Neuronal stem cell (in vitro differentiated cells): ENCODE results near the gene MYH6.

ENCODE experiments used
- DNase-seq: peaks from one replicate; pipeline ENCODE4 v3.0.0-alpha.2; 2013; ENCODE audit warnings: low spot score
- H2AFZ ChIP-seq: one replicate; pipeline ENCODE4 v1.6.1; 2013; ENCODE audit warnings: mild to moderate bottlenecking, low read length, inconsistent platforms
- H2AK5ac ChIP-seq: 2 replicates; pipeline ENCODE4 v1.6.1; 2013; ENCODE audit warnings: low read depth, mild to moderate bottlenecking, inconsistent platforms, low read length, moderate library complexity, mixed read lengths
- H2BK120ac ChIP-seq: 2 replicates; pipeline ENCODE4 v1.6.1; 2013; ENCODE audit warnings: low read depth, mild to moderate bottlenecking, inconsistent platforms, low read length, moderate library complexity, mixed read lengths
- H2BK12ac ChIP-seq: one replicate; pipeline ENCODE4 v1.6.1; 2013; ENCODE audit warnings: low read length, inconsistent platforms
- H2BK15ac ChIP-seq: 2 replicates; pipeline ENCODE4 v1.6.1; 2013; ENCODE audit warnings: mild to moderate bottlenecking, low read length, inconsistent platforms, mixed read lengths
- H2BK5ac ChIP-seq: one replicate; pipeline ENCODE4 v1.6.1; 2013; ENCODE audit warnings: inconsistent platforms, mild to moderate bottlenecking, low read length, moderate library complexity
- H3K14ac ChIP-seq: one replicate; pipeline ENCODE4 v1.6.1; 2013; ENCODE audit warnings: low read length, inconsistent platforms
- H3K18ac ChIP-seq: 2 replicates; pipeline ENCODE4 v1.6.1; 2013; ENCODE audit warnings: low read length, inconsistent platforms
- H3K23ac ChIP-seq: 2 replicates; pipeline ENCODE4 v1.6.1; 2013; ENCODE audit warnings: low read depth, mild to moderate bottlenecking, mixed read lengths, low read length, inconsistent platforms; ENCODE audit not compliant: poor library complexity
- H3K27ac ChIP-seq: replicated peaks from 3 replicates; pipeline ENCODE4 v1.5.1; 2013; ENCODE audit warnings: low read length, inconsistent platforms
- H3K27me3 ChIP-seq, 3 experiments: 2 replicates each; pipeline ENCODE4 v1.6.1; 2013; ENCODE audit warnings: low read length in 3 of 3, mild to moderate bottlenecking in 2 of 3, inconsistent platforms in 1 of 3, low read depth in 1 of 3, mixed read lengths in 1 of 3, moderate library complexity in 1 of 3; ENCODE audit not compliant: control insufficient read depth in 3 of 3, insufficient read depth in 3 of 3
- H3K36me3 ChIP-seq, 2 donors: replicated peaks in 1 of 2; 2 replicates each; pipeline ENCODE4 v1.6.1; 2013; ENCODE audit warnings: low read length in 2 of 2; ENCODE audit not compliant: control insufficient read depth in 2 of 2, insufficient read depth in 2 of 2
- H3K4ac ChIP-seq: 2 replicates; pipeline ENCODE4 v1.6.1; 2013; ENCODE audit warnings: inconsistent platforms, mild to moderate bottlenecking, low read length, moderate library complexity
- H3K4me1 ChIP-seq, 2 donors: 1 replicate in 1 of 2; 2 replicates in 1 of 2; pipeline ENCODE4 v1.6.1; 2013; ENCODE audit warnings: low read length in 2 of 2, low read depth in 1 of 2; ENCODE audit not compliant: control insufficient read depth in 2 of 2, insufficient read depth in 1 of 2
- H3K4me2 ChIP-seq: one replicate; pipeline ENCODE4 v1.6.1; 2013; ENCODE audit warnings: mild to moderate bottlenecking, low read length, inconsistent platforms; ENCODE audit not compliant: insufficient read depth, poor library complexity, severe bottlenecking
- H3K4me3 ChIP-seq, 2 donors: 2 replicates each; pipeline ENCODE4 v1.5.1; 2013; ENCODE audit warnings: low read length in 2 of 2, mild to moderate bottlenecking in 2 of 2, inconsistent platforms in 1 of 2, moderate library complexity in 1 of 2
- H3K79me1 ChIP-seq: one replicate; pipeline ENCODE4 v1.6.1; 2013; ENCODE audit warnings: low read depth, mild to moderate bottlenecking, inconsistent platforms, low read length, moderate library complexity
- H3K9ac ChIP-seq: one replicate; pipeline ENCODE4 v1.6.1; 2013; ENCODE audit warnings: mild to moderate bottlenecking, low read depth, low read length, inconsistent platforms; ENCODE audit not compliant: poor library complexity
- H3K9me3 ChIP-seq, 2 donors: replicated peaks in 1 of 2; 2 replicates each; pipeline versions ENCODE3 to v1.6.1; 2013; ENCODE audit warnings: low read length in 2 of 2, mild to moderate bottlenecking in 2 of 2, inconsistent platforms in 1 of 2, low read depth in 1 of 2, mixed read lengths in 1 of 2, moderate library complexity in 1 of 2; ENCODE audit not compliant: control insufficient read depth in 2 of 2, insufficient read depth in 1 of 2
- H4K8ac ChIP-seq: one replicate; pipeline ENCODE4 v1.6.1; 2013; ENCODE audit warnings: low read depth, mild to moderate bottlenecking, inconsistent platforms, low read length, moderate library complexity
- H4K91ac ChIP-seq: one replicate; pipeline ENCODE4 v1.6.1; 2013; ENCODE audit warnings: low read length, low read depth, mild to moderate bottlenecking, inconsistent platforms; ENCODE audit not compliant: poor library complexity
- WGBS, 2 donors: extraction: QIAGEN DNeasy Blood & Tissue Kit; methylation state at CpG; one replicate each; pipeline ENCODE4 v1.1.7; 2013; ENCODE audit warnings: missing lambda C conversion rate in 2 of 2, mixed read lengths in 1 of 2; ENCODE audit not compliant: insufficient read length in 2 of 2, insufficient replicate concordance in 1 of 2; ENCODE audit errors: extremely low coverage in 2 of 2; 5-methylcytosine and 5-hydroxymethylcytosine counted together

MYH6 gene

DNA sequence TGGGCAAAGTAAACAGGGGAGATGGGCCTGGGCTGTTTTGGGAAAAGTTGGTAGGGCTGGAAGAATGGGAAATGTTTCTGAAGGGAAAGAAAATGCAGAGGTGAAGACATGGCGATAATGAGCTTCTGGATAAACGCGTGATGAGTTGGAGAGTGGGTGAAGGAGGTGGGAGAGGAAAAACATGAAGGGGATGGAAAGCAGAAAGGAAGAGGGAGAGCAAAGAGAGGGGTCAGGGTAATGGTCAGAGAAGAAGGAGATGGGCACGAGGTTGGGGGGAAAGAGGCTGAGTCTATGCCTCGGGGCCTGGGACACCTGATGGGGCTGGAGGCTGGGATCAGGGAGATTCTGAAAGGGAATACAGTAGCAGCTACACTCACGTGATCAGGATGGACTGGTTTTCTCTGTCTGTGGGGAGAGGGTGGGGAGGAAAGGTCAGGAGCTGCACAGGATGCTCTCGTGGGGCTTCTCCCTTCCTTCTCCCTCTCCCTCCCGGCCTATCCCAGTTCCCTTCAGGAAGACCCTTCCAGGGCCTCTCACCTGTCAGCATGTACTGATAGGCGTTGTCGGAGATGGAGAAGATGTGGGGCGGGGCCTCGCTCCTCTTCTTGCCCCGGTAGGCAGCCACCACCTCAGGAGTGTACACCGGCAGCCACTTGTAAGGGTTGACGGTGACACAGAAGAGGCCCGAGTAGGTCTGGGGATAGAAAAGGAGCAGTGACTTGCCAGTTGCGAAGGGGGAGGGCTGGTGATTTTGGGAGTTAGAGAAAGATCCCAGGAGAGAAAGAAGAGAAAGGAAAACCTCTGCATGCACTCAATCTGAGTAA lies 24.2 kb upstream of the MYH6 start:
- no peak overlapping the region for H3K27ac ChIP-seq
- no peak overlapping the region for H3K4ac ChIP-seq
- H2BK12ac ChIP-seq: no peak overlapping the region
- H3K9ac ChIP-seq: no peak overlapping the region
- H3K4me3 ChIP-seq: no peak overlapping the region
- peak overlapping the region; percentile 88 for H2AK5ac ChIP-seq
- no peak overlapping the region for H3K4me2 ChIP-seq
- H3K27me3 ChIP-seq: no peaks in the 10 kb centered on the region
- no peak overlapping the region for H2BK5ac ChIP-seq
- no peak overlapping the region for H4K8ac ChIP-seq
- no peak overlapping the region for H3K23ac ChIP-seq
- DNase-seq: no peak
- no peaks in the 10 kb centered on the region for H3K36me3 ChIP-seq
- H3K4me1 ChIP-seq: peaks cover 34 to 37% of the 10 kb centered on the region in 2 donors
- peak overlapping the region; percentile 49 for H2BK15ac ChIP-seq
- peaks cover 0 to 2% of the 10 kb centered on the region in 2 donors for H3K9me3 ChIP-seq
- peak overlapping the region; percentile 60 for H3K18ac ChIP-seq
- 100% methylated on average over 2 to 3 of the region's 17 CpGs for WGBS, 2 donors
- H3K79me1 ChIP-seq: peaks cover 4% of the 10 kb centered on the region
- no peak overlapping the region for H2BK120ac ChIP-seq
- H4K91ac ChIP-seq: no peak overlapping the region
- no peak overlapping the region for H3K14ac ChIP-seq
- H2AFZ ChIP-seq: no peak overlapping the region

GRCh38 chr14:23431486-23431885 lies 23.4 kb upstream of the MYH6 start:
- Histone ChIP-seq H3K36me3 (no peaks in the 10 kb centered on the region), H4K91ac (no peak overlapping the region), H3K4me2 (no peak overlapping the region), H2BK120ac (peak overlapping the region; percentile 0), H3K4me3 (no peak overlapping the region), H3K27ac (no peak overlapping the region), H3K79me1 (peaks cover 4% of the 10 kb centered on the region), H3K9me3 (peaks cover 0 to 2% of the 10 kb centered on the region in 2 donors), H3K18ac (peak overlapping the region; percentile 66), H2BK15ac (peak overlapping the region; percentile 49), H3K9ac (no peak overlapping the region), H2AK5ac (peak overlapping the region; percentile 88), H4K8ac (no peak overlapping the region), H3K27me3 (no peaks in the 10 kb centered on the region), H3K4ac (peak overlapping the region; percentile 41), H3K4me1 (peaks cover 26 to 29% of the 10 kb centered on the region in 2 donors), H3K14ac (no peak overlapping the region), H3K23ac (no peak overlapping the region), H2BK5ac (no peak overlapping the region), H2BK12ac (no peak overlapping the region), H2AFZ (no peak overlapping the region)
- no CpG with 5 or more reads among the region's 10 CpGs for WGBS, 2 donors
- DNase-seq: no peak

DNA sequence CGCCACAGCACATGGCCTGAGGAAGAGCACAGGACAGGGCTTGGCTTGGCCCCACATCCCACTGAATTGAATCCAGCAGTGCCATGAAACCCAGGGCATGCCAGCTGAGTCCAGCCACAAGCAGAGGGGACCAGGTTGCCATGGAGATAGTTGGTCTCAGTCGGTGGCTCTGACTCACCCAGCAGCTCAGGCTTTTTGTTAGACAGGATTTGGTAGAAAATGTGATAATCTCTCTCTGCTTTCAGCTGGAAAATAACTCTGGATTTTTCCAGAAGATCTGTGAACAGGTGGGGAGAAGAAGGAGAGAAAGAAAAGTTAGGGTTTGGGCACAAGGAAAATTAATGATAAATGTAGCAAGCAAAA lies 22.6 kb upstream of the MYH6 start:
- Histone ChIP-seq H2BK120ac (no peak overlapping the region), H3K4me2 (peak overlapping the region; percentile 23), H3K4ac (peak overlapping the region; percentile 71), H3K14ac (no peak overlapping the region), H3K9ac (no peak overlapping the region), H3K36me3 (no peaks in the 10 kb centered on the region), H3K18ac (peak overlapping the region; percentile 79), H3K27me3 (no peaks in the 10 kb centered on the region), H3K4me1 (peaks cover 18 to 21% of the 10 kb centered on the region in 2 donors), H4K91ac (no peak overlapping the region), H3K9me3 (peaks cover 0 to 2% of the 10 kb centered on the region in 2 donors), H2BK5ac (peak overlapping the region; percentile 69), H2BK12ac (peak overlapping the region; percentile 91), H3K79me1 (peaks cover 4% of the 10 kb centered on the region), H3K23ac (no peak overlapping the region), H3K4me3 (no peak overlapping the region), H2AK5ac (peak overlapping the region; percentile 86), H2BK15ac (peak overlapping the region; percentile 23), H4K8ac (no peak overlapping the region), H2AFZ (peak overlapping the region; percentile 68), H3K27ac (peak overlapping the region; percentile 8)
- no CpG with 5 or more reads among the region's 2 CpGs for WGBS, 2 donors
- DNase-seq: peak; percentile 45

GRCh38 chr14:23430016-23430722 lies 22.1 kb upstream of the MYH6 start:
- DNase-seq: no peak
- Histone ChIP-seq H2AFZ (peak overlapping the region; percentile 68), H3K27ac (peak overlapping the region; percentile 8), H3K18ac (peak overlapping the region; percentile 88), H3K9ac (no peak overlapping the region), H3K4me3 (no peak overlapping the region), H3K4ac (peak overlapping the region; percentile 71), H3K14ac (peak overlapping the region; percentile 76), H3K4me2 (no peak overlapping the region), H3K27me3 (no peaks in the 10 kb centered on the region), H2BK120ac (peak overlapping the region; percentile 2), H2BK15ac (peak overlapping the region; percentile 23), H2BK5ac (peak overlapping the region; percentile 69), H3K36me3 (no peaks in the 10 kb centered on the region), H4K8ac (peak overlapping the region; percentile 49), H3K4me1 (peaks cover 13 to 16% of the 10 kb centered on the region in 2 donors), H4K91ac (peak overlapping the region; percentile 93), H3K9me3 (peaks cover 0 to 2% of the 10 kb centered on the region in 2 donors), H2BK12ac (peak overlapping the region; percentile 91), H3K79me1 (peaks cover 2% of the 10 kb centered on the region), H2AK5ac (peak overlapping the region; percentile 86), H3K23ac (no peak overlapping the region)
- no CpG with 5 or more reads among the region's 10 CpGs for whole genome bisulfite sequencing, 2 donors
